GM04503 (cell line): Measurements from ENCODE around the gene SVEP1.

Source experiments
- DNase-seq: peaks from one replicate; pipeline ENCODE4 v3.0.0-alpha.2; 2012; ENCODE audit warnings: low read depth

Gene SVEP1

DNA sequence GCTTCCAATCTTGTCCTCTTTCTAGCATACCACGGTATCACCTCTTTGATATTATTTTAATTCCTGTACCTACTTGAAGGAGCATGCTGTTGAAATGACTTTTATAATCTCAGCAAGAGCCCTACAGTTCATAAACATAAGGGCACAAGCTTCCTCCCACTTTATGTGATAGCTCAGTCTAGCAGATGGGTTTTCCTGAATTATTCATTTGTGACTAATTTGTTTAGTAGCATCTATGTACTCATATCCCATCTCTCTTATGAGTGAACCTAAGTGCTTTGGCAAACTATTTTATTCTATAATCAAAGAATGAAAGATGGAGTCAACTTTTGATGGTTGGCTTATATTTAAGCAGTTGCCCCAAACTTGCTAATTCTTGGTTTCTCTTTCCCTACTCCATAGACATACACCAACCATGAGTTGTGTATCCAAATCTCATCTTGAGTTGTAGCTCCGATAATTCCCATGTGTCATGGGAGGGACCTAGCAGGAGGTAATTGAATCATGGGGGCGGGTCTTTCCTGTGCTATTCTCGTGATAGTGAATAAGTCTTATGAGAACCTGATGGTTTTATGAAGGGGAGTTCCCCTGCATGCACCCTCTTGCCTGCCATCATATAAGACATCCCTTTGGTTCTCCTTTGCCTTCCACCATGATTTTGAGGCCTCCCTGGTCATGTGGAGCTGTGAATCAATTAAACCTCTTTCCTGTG, 259.6 kb downstream of the SVEP1 start:
- no peak for DNase-seq

DNA sequence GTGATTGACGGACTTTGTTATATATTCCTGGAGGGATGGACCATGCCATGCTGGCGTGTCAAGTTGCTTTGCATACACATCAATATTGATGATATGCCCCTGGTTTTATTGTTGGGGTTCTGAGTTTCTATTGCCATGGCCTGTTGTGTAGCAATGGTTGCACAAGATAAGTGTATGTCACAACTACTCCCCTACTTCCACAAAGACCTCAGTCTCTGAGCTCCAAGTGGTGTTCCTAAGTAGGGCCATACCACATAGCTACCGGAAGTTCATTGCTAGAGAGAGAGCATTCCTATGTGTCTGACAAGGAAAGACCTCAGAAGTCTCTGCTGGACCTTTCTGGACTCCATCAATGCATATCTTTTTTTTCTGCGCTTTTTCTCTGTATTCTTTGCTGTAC, 261.6 kb downstream of the SVEP1 start:
- DNase-seq: no peak

DNA sequence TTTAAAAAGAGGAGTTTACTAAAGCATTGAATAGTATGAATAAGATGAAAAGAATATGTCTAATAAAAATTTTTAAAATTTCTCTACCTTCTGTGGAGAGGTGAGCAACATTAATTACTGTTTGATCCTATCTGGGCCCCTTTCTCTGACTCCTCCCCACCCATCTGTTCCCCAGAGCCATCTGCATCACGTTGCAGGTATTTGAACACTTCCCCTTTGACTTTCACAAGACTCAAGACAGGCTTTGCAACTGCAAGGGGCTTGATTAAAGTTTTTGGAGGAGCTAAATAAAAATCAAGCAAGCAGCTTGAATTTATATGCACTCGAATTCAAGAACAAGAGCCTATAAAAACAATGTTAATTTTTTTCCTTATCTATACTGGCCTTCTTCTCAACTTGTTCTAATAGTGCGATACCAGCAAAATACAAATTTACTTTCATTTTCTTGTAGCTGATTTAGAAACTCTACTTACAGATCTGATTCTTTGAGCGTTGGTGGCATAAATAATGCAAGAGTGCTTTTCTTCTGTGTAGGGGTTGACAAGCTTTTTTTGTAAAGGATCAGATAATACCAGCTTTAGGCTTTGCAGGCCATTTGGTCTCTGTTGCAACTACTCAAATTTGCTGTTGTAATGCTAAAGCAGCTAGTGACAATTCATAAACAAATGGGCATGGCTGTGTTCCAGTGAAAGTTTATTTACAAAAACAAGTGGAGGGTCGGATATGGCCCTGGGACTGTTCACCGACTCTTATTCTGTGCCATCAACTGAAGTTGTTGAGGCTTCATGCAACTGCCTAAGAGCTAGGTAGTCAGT, 263.1 kb downstream of the SVEP1 start:
- DNase-seq: no peak
